Activated T-helper 1 cell treated with anti-CD3 and anti-CD28 coated beads, Interleukin-12 subunit alpha, Interleukin-12 subunit beta, Interleukin-2, Interleukin-4 antibody, amounts not matched to agents 30 ng/mL and 10 ng/mL and 1 ng/mL, durations not matched to agents 14 hours and 24 hours and 36 hours (primary cell): ENCODE measurements around the gene TRPM2. TPM values are rescaled to one million over a fixed set of nuclear protein-coding genes. Genes with fewer than 3 reads are reported as not detected.

Experiments used
- DNase-seq: peaks from one replicate; pipeline ENCODE4 v3.0.0; 2021; ENCODE audit warnings: low spot score
- H3K27ac Mint-ChIP-seq: one replicate; pipeline ENCODE4 v1.8.0; 2021; ENCODE audit warnings: mild to moderate bottlenecking, mixed read lengths
- H3K27me3 Mint-ChIP-seq: one replicate; pipeline ENCODE4 v1.8.0; 2022; ENCODE audit warnings: mild to moderate bottlenecking, moderate library complexity, mixed read lengths; ENCODE audit not compliant: insufficient read depth
- H3K36me3 Mint-ChIP-seq: one replicate; pipeline ENCODE4 v1.8.0; 2021; ENCODE audit warnings: low read depth, mixed read lengths
- H3K4me1 Mint-ChIP-seq: one replicate; pipeline ENCODE4 v1.8.0; 2021; ENCODE audit warnings: low read depth, mixed read lengths
- H3K4me3 Mint-ChIP-seq: one replicate; pipeline ENCODE4 v1.8.0; 2021; ENCODE audit warnings: mild to moderate bottlenecking, moderate library complexity, mixed read lengths
- H3K9me3 Mint-ChIP-seq: one replicate; pipeline ENCODE4 v1.8.0; 2021; ENCODE audit warnings: mixed read lengths
- intact Hi-C: fragments of 100-400 bp; cut with micrococcal nuclease; formaldehyde crosslinking; loops from one replicate; pipeline ENCODE4 v1.15.1; 2024
- total RNA-seq: library from RNA; stranded (reverse); gene quantifications from 2 replicates; pipeline ENCODE4 v1.2.3, GENCODE V29; 2022

The TRPM2 gene
- total RNA-seq, 1 donor from 2014 or later, result 15.2 TPM

DNA sequence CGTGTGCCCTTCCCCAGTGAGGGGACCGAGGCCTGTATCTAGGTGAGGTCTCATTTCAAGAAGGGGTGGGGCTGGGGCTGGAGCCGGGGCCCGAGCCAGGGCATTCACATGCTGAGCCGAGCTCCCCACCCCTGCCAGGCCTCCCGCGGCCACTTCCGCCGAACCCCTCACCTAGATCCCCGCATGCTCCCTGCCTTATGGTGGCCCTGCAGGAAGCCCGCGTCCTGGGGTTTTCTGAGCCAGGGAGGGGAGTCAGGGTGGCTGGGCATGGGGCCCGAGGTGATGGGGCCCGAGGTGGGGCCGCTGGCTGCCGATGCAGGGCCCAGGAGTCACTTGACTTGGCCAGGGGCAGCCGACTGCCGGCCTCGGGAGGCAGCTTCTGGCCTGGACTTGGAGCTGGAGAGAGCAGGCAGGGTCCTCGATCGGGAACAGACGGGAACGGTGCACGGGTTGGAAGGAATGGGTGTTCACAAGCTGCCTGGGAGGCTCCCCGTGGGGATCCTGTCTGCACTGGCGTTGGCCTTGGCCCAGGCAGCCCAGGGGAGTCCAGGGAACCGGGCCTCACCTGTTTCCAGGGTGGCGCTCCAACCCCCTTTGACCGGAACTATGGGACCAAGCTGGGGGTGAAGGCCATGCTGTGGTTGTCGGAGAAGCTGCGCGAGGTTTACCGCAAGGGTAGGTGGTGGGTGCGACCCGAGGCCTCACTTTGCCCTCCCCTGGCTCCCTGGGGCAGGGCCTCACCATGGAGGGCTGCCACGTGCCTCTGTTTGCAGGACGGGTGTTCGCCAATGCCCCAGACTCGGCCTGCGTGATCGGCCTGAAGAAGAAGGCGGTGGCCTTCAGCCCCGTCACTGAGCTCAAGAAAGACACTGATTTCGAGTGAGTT lies 27.8 kb upstream of the TRPM2 start:
- intact Hi-C loops, result no loop called here
- no peak overlapping the region for H3K27ac Mint-ChIP-seq
- no peak overlapping the region for H3K4me3 Mint-ChIP-seq
- no peak for DNase-seq
- H3K27me3 Mint-ChIP-seq, result no peaks in the 10 kb centered on the region
- no peaks in the 10 kb centered on the region for H3K9me3 Mint-ChIP-seq
- H3K36me3 Mint-ChIP-seq, result peaks cover 4% of the 10 kb centered on the region
- no peaks in the 10 kb centered on the region for H3K4me1 Mint-ChIP-seq

DNA sequence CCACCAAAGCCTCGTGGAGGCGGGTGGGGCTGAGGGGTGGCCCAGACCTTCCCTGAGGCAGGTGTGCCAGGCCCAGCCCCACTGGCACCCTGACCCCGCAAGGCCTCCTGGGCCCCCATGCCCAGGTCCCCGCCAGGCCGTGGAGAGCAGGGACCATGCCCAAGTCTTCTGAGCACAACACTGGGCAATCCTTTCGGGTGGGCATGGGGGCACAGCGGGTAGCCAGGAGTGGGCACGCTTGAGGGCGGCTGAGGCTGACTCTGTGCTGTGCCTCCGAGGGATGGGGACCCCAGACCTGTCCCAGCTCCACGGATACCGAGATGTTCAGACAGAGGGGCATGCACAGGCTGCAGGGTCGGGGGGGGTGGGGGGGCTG lies 27.2 kb upstream of the TRPM2 start:
- intact Hi-C loops, result no loop called here

DNA sequence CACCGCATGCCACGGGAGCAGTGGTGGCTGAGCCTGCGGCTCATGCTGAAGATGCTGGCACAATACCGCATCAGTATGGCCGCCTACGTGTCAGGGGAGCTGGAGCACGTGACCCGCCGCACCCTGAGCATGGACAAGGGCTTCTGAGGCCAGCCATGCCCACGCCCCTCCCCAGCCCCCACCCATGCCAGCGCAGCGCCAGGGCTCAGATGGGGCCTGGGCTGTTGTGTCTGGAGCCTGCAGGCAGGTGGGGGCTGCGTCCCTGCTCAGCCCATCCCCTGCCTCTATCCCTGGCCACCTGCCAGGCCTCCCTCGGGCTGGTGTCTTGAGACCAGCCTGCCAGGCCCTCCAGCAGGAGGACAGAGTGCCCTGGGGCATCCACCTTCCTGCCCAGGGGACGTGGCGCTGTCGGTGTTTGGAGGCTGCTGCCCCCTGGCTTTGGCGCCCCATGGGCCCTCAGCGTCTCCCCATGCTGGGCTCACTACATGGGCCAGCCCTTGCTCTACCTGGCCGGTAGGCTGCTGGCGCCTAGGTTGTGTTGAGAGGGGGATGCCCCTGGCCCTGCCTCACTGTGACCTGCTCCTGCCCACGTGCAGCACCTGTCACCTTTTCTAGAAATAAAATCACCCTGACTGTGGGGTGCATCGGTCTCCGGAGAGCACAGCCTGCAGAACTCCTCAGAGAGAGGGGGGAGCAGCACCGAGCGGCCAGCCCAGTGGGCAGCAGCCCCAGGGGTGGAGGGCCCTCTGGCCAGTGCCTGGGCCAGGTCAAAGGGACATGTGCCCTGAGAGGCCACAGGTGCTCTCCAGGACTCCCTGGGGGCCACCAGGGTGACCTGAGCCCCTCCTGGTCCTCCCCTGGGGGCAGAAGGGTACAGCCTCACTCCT lies 26.5 kb upstream of the TRPM2 start:
- Mint-ChIP-seq H3K4me3 (no peak overlapping the region), H3K36me3 (peaks cover 3% of the 10 kb centered on the region), H3K4me1 (no peaks in the 10 kb centered on the region), H3K9me3 (no peaks in the 10 kb centered on the region), H3K27ac (no peak overlapping the region), H3K27me3 (no peaks in the 10 kb centered on the region)
- intact Hi-C loops, result no loop called here
- no peak for DNase-seq

More for the DNA sequence above, 27.2 kb upstream of the TRPM2 start:
- H3K4me1 Mint-ChIP-seq, result no peaks in the 10 kb centered on the region
- H3K4me3 Mint-ChIP-seq, result no peak overlapping the region
- no peaks in the 10 kb centered on the region for H3K27me3 Mint-ChIP-seq
- no peak for DNase-seq
- no peaks in the 10 kb centered on the region for H3K9me3 Mint-ChIP-seq
- H3K27ac Mint-ChIP-seq, result no peak overlapping the region
- H3K36me3 Mint-ChIP-seq, result peaks cover 4% of the 10 kb centered on the region

DNA sequence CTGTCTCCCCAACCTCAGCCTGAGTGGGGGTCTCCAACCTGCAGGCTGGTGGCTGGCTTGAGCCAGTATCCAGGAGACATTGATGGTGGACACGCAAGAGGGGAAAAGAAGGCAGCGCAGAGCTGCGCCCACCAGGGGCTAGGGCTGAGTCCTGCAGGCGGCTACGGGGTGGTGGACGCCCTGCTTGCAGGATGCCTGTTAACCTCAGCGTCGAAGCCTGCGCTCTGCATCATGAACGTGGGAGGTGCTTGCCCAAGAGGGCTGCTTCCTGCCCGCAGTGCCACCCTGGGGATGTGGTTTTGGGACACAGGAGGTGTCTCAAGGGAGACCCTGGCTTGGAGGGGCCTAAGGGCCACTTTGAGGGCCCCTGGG lies 25.8 kb upstream of the TRPM2 start:
- Mint-ChIP-seq H3K4me1 (no peaks in the 10 kb centered on the region), H3K27ac (no peak overlapping the region), H3K9me3 (no peaks in the 10 kb centered on the region), H3K4me3 (no peak overlapping the region), H3K36me3 (peaks cover 3% of the 10 kb centered on the region), H3K27me3 (no peaks in the 10 kb centered on the region)
- intact Hi-C loops, result no loop called here
- DNase-seq, result no peak

DNA sequence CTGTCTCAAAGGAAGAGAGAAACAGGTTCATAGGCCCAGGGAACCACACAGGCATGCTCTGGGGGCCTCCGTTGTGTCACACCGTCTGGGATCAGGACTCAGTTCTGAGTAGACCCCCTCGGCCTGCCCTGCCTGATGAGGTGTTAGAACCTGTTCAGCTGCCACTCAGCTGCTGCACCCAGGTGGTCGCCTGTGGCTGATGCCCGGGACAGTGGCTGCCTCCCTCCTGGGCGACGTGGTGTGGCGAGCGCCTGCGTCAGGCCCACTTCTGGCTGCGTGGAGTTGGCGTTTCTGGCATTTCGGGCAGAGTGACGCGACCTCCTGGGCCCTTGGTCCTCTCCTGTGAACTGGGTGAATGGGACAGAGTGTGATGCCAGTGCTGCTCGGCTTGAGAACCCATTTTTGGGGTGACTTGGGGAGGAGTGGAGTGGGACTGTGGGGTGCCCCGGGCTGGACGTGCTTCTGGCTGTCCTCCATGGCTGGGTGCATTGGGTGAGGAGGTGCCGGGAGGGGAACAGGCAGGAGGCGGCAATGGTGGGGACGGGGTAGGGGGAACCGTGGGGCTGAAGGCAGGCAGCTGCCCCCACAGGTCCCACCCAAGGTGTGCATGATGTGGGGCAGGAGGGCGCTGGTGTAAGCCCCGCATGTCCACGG lies 25.1 kb upstream of the TRPM2 start:
- H3K27ac Mint-ChIP-seq, result no peak overlapping the region
- DNase-seq, result no peak
- intact Hi-C loops, result no loop called here
- H3K27me3 Mint-ChIP-seq, result no peaks in the 10 kb centered on the region
- H3K9me3 Mint-ChIP-seq, result no peaks in the 10 kb centered on the region
- no peaks in the 10 kb centered on the region for H3K4me1 Mint-ChIP-seq
- H3K4me3 Mint-ChIP-seq, result no peak overlapping the region
- H3K36me3 Mint-ChIP-seq, result no peaks in the 10 kb centered on the region

DNA sequence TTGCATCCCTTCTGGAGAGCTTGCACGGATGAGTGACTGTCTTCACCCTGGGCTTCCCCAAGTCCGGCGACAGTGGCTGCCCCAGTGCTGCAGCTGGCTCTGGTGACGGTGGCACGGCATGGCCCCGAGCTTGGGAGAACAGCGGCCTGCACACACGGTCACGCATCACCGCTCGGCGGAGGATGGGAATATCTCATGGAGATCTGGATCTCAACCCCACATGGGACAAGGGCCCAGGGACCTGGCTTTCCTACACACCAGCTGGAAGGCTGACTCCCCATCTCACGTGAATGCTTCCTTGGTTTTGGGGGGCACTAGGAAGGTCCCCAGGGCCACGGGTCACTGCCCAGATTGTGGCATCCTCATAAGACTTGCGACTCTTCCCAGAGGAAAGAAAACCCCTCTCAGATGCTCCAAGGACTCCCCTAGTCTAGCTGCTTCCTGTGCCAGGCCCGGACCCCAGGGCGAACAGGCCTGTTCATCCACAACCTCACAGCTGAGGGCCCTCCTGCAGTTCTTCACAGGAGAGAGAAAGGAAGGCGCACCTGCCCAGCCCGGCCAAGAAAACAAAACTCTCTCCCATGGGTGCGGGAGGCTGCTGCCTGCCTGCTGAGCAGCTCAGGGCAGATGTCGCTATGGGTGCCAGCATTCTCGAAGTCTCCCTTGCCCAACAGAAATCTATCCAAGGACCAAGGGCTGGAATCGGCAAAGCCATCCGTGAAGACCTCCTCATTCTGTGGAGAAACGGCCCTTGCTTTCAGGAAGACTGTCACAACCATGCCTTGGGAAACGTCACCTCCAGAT lies 24.1 kb upstream of the TRPM2 start:
- H3K9me3 Mint-ChIP-seq, result no peaks in the 10 kb centered on the region
- intact Hi-C loops, result no loop called here
- no peak for DNase-seq
- no peaks in the 10 kb centered on the region for H3K36me3 Mint-ChIP-seq
- no peaks in the 10 kb centered on the region for H3K4me1 Mint-ChIP-seq
- no peaks in the 10 kb centered on the region for H3K27me3 Mint-ChIP-seq
- no peak overlapping the region for H3K4me3 Mint-ChIP-seq
- H3K27ac Mint-ChIP-seq, result no peak overlapping the region

DNA sequence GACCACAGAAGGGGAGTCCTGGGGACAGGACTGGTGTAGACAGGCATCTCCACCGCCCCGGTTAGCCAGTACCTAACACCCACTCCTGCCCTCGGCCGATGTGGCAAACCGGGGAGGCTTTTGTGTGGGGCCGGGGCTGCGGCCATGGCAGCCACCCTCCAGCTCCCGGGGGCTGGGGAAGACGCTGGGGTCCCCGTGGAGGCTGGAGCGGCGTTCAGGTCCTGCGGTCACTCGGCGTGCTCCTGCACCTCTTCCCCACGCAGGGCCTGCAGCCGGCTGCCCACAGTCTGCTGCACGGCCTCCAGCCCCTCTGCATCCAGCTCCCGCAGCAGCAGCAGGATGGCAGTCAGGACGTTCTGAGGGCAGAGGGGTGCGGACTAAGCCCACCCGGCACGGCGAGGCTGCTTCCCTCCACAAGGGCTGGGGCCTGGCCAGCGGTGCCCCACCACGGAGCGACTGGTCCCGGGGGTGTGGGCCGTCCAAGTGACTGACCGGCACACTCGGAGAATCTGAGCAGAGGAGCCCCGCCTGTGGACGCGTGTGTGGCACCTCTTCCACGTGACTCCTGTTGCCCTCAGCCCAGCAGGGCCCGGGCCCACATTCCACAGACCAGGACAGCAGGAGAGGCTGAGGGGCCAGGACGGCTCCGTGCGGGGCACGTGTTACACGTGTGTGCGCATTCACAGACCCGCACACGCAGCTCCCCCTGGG lies 23.3 kb upstream of the TRPM2 start:
- H3K27ac Mint-ChIP-seq, result no peak overlapping the region
- no peaks in the 10 kb centered on the region for H3K27me3 Mint-ChIP-seq
- no peaks in the 10 kb centered on the region for H3K9me3 Mint-ChIP-seq
- no peaks in the 10 kb centered on the region for H3K36me3 Mint-ChIP-seq
- intact Hi-C loops, result no loop called here
- H3K4me1 Mint-ChIP-seq, result no peaks in the 10 kb centered on the region
- no peak overlapping the region for H3K4me3 Mint-ChIP-seq
- DNase-seq, result no peak

DNA sequence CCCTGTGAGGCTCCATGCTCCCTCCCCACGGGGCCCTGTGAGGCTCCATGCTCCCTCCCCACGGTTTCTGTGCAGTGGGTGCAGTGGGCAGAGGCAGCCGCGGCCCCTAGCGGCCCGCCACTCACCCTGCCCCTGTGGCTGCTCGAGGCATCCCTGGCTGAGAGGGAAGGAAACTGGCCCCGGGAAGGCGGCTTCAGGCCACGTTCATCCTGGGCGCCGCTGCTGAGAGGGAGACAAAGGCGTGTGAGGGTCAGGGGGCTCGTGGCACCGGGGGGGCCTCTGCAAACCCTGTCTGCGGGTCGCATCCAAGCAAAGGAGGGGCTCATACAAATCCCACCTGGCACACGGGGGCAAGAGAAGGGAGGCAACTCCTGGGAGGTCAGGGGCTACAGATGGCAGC lies 22.7 kb upstream of the TRPM2 start:
- no peaks in the 10 kb centered on the region for H3K4me1 Mint-ChIP-seq
- no peaks in the 10 kb centered on the region for H3K36me3 Mint-ChIP-seq
- DNase-seq, result no peak
- no peaks in the 10 kb centered on the region for H3K9me3 Mint-ChIP-seq
- H3K27ac Mint-ChIP-seq, result no peak overlapping the region
- no peaks in the 10 kb centered on the region for H3K27me3 Mint-ChIP-seq
- intact Hi-C loops, result no loop called here
- H3K4me3 Mint-ChIP-seq, result no peak overlapping the region

DNA sequence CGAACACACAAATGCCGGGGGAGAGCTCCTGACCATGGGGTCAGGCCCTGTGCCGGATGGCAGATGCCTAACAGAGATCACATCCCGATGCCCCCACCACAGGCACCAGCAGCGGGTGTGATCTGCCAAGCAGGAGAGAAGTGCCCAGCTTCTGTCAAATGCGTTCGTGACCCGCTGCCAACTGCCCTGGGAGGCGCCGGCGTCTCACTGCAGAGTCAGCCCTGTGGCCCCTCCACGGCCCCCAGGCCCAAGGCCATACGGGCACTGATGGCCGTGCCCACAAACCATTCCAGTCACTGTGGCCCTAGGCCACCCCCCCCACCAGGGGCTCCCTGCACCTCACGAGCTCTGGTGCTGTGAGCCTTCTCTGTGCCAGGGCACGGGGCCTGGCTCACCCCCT lies 22.2 kb upstream of the TRPM2 start:
- H3K27me3 Mint-ChIP-seq, result no peaks in the 10 kb centered on the region
- H3K9me3 Mint-ChIP-seq, result no peaks in the 10 kb centered on the region
- intact Hi-C loops, result no loop called here
- no peaks in the 10 kb centered on the region for H3K36me3 Mint-ChIP-seq
- H3K4me1 Mint-ChIP-seq, result no peaks in the 10 kb centered on the region
- H3K27ac Mint-ChIP-seq, result no peak overlapping the region
- no peak for DNase-seq
- no peak overlapping the region for H3K4me3 Mint-ChIP-seq

DNA sequence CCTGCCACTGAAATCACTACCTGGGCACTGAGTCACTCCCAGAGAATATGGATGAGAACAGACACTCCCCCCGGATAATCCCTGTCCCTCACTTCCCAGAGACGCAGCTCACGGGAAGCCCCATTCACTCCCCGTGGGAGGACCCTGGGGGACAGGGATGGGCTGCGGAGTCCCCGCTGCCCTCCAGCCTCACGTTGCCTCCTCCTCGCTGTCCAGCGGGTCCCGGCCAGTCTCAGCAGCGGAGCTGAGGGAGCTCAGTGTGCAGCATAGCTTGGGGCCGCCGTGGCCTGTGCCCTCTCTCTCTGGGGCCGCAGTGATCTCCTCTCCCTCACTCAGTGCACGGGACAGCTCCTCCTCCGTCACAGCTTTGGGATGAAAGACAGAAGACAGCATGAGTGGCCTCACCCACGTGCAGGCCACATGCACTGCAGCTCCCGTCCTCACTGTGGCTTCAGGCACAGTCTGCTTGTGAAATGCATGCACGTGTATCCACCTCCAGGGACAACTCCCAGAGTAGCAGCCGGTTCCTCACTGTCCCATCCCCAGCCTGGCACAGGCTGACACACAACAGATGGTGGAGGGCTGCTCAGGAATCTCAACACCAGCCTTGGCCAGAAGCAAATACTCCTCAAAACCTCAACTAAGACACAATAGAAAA lies 21.6 kb upstream of the TRPM2 start:
- Mint-ChIP-seq H3K4me1 (no peaks in the 10 kb centered on the region), H3K36me3 (no peaks in the 10 kb centered on the region), H3K27ac (no peak overlapping the region), H3K9me3 (no peaks in the 10 kb centered on the region), H3K4me3 (no peak overlapping the region), H3K27me3 (no peaks in the 10 kb centered on the region)
- no peak for DNase-seq
- intact Hi-C loops, result no loop called here

DNA sequence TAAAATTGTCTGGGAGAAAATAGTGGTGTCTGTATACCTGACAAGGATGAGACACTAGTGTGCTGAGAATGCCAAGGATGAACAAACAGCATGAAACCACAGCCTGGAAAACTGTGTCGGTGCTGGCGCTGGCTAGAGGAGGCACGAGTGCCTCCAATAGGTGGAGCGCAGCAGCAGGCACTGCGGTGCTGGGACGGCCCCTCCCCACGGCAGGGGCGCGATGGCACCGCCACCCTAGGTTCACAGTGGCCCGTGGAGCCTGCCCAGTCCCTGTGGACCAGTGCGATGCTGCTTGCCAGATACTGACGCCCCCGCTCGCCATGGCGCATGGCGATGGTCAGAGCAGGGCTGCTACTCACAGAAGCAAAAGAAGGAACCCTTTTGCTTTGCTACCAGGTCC lies 21.0 kb upstream of the TRPM2 start:
- DNase-seq, result no peak
- Mint-ChIP-seq H3K27ac (no peak overlapping the region), H3K4me1 (peaks cover 1% of the 10 kb centered on the region), H3K27me3 (no peaks in the 10 kb centered on the region), H3K4me3 (no peak overlapping the region), H3K36me3 (no peaks in the 10 kb centered on the region), H3K9me3 (no peaks in the 10 kb centered on the region)
- intact Hi-C loops, result no loop called here

DNA sequence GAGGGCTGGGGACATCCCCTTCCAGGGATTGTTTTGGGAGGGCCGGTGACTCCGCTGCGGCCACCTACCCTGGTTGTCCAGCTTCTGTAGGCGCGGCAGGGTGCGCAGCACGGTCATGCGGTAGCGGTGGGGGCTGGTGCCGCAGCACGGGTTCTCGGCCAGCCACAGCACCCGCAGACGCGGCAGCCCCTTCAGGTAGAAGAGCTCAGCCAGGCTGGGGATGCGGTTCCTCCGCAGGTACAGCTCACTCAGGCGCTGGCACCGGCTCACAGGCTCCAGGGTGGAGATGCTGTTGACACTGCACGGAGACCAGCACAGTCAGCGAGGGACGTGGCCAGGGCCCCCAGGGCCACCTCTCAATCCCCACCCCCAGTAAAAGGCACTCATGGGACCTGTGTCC lies 20.5 kb upstream of the TRPM2 start:
- DNase-seq, result no peak
- H3K4me3 Mint-ChIP-seq, result no peak overlapping the region
- H3K9me3 Mint-ChIP-seq, result no peaks in the 10 kb centered on the region
- H3K4me1 Mint-ChIP-seq, result peaks cover 7% of the 10 kb centered on the region
- H3K27ac Mint-ChIP-seq, result no peak overlapping the region
- no peaks in the 10 kb centered on the region for H3K36me3 Mint-ChIP-seq
- no peaks in the 10 kb centered on the region for H3K27me3 Mint-ChIP-seq
- intact Hi-C loops, result no loop called here
